Erythroblast (primary cell): Measurements from ENCODE around the gene TAAR6.

Experiments
- GATA1 ChIP-seq: IDR thresholded peaks from 2 replicates; pipeline ENCODE4 v1.6.1; 2011; ENCODE audit warnings: low read depth, mild to moderate bottlenecking, control low read depth, low read length, moderate library complexity
- POLR2A ChIP-seq: IDR thresholded peaks from 2 replicates; pipeline ENCODE4 v1.6.1; 2011; ENCODE audit warnings: mild to moderate bottlenecking, low read length

DNA sequence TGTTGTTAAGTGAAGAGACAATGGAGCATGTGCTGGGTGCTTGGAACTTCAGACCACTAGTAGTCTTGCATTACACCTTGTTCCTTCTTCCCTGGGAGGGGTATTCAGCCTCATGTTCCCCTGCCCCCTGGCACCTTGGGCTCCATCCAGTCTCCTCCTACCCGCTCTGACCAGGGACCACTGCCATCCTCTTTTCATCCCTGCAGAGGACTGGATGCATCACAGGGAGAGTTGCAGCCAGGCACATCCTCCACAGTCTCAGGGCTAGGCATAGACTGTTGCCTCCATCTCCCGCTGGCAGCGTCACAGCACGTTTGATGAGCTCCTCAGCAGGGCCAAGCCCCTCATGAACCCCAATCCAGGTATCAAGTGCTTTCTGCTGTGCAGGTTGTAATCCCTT, 18.9 kb upstream of the TAAR6 start:
- no peak for TF ChIP-seq POLR2A
- no peak for TF ChIP-seq GATA1
